HG03460 (cell line): ENCODE data around the gene ANKRD52.
"Not testable (repeated sequence)": the region's sequence is repeated elsewhere in the genome, so short reads cannot be mapped to it uniquely, and the experiment has no call there.

Experiments used
- ATAC-seq: cut with Tn5 transposase; IDR thresholded peaks from one replicate; pipeline ENCODE4 v1.9.1; 2021; ENCODE audit not compliant: unreplicated experiment

The ANKRD52 gene

DNA sequence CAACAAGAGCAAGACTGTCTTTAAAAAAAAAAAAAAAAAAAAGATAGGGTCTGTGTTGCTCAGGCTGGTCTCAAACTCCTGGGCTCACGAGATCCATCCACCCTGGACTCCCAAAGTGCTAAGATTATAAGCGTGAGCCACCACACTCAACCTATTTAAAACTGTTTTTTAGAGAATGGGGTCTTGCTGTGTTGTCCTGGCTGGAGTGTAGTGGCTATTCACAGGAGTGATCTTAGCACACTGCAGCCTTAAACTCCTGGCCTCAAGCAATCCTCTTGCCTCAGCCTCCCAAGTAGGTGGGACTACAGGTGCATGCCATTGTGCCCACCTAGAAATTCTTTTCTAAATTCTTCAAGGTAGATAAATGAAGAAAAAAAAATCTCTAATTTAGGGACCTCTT lies 16.1 kb upstream of the ANKRD52 start:
- ATAC-seq, result no peak

DNA sequence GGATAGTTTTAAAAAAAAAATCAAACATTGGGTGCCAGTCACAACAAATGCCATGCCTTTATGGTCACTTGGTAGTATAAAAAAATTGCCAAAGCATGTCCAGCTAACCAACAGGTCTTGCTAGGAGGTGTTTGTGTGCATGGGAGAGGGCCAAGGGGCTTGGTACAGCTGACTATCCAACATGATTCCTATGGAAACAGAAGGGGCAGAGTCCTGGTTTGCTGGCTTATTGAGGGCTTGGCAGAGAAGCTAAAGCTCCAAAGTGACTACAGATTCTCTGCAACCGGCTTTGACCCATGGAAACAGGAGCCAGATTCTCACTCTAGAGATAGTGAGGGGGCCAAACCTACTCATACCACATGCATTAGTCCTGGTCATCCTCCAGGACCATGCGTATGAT lies 14.3 kb upstream of the ANKRD52 start:
- ATAC-seq, result not testable (repeated sequence)

DNA sequence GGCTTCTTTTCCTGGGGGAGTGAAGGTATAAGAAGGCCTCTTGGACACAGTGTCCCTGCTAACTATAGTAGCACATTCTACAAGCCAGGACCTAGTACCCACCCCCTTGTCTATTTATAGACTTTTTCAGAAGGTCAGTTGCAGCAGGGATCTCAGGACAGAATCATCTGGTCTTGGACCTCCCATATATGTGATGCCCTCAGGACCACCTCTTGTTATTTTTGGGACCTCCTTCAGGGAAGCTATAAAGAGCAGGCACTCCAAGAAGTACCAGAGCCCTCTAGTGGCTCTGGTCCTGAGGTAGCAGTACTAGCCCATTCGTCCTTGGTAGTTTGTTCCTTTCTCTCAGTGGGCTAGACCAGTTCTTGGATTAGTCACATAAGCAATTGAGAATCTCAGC lies 12.8 kb upstream of the ANKRD52 start:
- ATAC-seq, result no peak

DNA sequence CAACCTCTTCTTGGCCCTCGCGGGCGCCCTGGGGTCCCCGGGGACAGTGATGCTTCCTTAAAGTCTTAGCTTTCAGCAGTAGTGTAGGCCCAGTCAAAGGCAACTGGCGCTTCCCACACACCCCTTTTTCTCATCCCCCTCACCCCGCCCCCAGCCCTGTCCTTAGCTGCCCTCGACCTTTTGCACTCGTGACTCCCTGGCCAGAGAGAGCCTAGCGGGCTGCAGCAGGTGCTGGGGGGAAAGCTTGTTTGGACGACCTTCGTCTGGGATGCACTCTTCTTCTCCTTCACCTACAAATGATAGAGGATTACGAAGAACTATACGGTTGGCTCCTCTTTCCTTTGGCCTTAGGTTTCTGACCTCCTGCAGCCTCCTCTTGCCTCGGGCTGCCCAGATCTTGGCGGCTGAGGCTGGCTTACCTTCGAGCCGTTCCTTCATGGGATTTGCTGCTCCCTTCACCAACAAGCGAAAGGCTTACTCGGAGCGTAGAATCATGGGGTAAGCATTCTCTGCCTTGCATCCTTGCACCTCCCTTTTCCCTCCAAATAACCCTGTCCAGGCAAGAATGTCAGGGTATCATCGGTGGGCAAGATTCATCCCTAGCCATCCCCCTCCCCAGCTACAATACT lies 9.4 kb upstream of the ANKRD52 start:
- peak; percentile 15 for ATAC-seq

DNA sequence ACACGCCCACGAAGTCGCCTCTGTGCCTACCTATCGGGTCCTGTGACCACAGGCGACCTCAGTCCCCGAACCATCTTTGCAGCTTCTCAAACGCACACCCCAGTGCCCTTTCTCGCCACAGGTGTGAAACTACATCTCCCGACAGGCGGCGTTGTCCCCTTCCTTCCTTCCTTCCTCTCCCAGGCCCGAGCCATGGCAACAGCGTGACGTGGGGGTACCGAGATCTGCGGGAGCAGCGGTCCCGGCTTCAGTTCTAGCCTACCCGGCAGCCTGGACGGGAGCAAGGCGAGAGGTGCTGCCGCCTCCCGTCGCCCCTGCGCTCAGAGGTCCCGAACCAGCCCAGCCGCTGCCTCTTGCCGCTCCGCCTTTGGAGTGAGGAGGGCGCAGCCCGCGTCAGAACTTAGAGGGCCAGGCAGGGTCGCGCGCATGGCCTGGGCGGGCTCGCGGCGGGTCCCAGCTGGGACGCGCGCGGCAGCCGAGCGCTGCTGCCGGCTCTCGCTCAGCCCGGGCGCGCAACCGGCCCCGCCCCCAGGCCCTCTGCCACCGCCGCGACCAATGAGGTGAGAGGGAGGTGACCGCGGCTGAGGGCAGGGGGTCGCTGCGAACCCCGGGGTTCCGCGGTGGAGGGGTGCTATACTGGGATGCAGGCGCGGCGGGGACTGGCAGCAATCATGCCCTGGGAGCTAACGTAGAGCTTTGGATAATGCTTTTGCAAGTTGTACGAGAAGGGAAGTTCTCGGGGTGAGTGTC lies 8.7 kb upstream of the ANKRD52 start, which contains the start of gene COQ10A:
COQ10A (plus strand) TSS at position 250 of the 750 bp plus-strand sequence; CDS start at position 427, 177 bp downstream.
- peak; percentile 85 for ATAC-seq

DNA sequence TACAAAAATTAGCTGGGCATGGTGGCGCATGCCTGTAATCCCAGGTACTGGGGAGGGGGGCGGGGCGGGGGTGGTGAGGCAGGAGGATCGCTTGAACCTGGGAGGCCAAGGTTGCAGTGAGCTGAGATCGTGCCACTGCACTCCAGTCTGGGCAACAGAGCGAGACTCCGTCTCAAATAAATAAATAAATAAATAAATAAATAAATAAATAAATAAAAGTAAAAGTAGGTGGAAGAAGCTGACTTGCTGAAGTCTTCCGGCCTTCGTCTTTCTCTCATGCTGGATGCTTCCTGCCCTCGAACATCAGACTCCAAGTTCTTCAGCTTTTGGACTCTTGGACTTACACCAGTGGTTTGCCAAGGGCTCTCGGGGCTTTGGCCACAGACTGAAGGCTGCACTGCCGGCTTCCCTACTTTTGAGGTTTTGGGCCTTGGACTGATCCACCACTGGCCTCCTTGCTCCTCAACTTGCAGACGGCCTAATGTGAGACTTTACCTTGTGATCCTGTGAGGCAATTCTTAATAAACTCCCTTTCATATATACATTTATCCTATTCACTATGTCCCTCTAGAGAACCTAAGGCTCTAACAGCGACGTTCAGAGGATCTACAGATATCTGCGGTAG lies 8.0 kb upstream of the ANKRD52 start:
- ATAC-seq, result not testable (repeated sequence)

DNA sequence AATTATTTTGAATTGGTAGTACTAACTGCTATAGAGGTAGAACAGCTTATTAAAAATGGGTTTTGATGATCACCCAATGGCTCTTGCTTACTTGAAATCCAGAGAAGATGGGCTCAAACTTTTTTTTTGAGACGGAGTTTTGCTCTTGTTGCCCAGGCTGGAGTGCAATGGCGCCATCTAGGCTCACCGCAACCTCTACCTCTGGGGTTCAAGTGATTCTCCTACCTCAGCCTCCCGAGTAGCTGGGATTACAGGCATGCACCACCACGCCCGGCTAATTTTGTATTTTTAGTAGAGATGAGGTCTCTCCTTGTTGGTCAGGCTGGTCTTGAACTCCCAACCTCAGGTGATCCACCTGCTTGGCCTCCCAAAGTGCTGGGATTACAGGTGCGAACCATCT lies 4.8 kb upstream of the ANKRD52 start:
- not testable (repeated sequence) for ATAC-seq

DNA sequence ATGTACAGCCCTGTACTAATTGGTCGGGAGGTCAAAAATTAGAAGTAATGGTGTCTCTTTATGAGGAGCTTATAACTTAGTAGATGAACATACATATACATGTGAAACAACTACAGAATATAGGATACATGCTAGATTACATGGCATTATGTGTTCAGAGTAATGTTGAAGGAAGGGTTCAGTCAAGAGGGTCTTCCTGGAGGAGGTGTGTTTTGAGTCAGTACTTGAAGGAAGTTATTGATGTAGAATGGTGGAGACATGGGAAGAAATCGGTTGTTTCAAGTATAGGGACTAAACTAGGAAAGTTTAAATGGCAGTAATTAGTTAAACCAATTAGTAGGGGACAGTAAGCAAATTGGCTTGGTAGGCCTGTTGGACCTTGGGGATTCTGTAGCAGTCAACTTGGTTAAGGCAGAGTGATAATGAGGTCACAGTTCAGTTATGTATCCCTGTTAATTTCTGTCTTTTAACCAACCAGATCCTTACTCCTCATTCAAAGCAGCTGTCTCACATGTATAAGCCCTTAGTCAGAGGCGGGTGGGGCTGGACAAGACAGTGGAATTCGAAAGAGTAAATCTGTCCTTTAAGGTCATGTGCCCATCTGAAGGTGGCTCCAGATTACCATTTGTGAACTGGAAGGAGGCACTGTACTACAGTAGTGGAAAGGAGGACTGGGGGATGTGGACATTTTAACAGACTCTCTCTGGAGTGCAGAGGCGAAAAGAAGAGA lies 3.5 kb upstream of the ANKRD52 start:
- no peak for ATAC-seq

DNA sequence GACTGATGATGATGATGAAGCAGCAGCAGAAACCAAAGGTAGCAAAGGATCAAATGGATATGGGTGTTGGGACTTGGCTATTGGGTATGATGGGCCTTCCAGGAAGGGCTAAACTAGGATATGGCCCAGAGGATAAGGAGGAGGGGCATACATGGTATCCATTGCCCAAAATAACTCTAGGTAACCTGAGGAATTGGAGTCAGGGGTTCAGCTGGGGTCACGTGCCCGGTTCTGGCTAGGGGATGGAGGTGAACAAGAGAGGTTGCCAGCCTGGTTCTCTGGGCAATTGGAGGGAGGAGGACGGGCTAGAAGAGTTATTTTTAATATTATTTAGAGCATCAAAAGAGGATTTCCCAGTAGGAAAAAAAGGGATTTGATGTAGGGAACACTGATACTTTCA lies 2.7 kb upstream of the ANKRD52 start:
- ATAC-seq, result no peak

DNA sequence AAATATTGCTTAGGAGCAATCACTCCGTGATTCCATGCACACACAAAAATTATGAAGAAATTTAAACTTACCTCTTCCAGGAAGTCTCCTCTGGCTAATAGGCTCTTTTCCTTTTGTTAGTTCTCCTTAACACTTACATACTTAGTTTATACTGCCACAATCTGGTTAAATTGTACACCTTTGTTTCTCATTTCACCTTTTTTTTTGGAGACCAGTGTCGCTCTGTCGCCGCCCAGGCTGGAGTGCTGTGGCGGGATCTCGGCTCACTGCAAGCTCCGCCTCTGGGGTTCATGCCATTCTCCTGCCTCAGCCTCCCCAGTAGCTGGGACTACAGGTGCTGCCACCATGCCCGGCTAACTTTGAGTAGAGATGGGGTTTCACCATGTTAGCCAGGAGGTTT lies 2.2 kb upstream of the ANKRD52 start:
- ATAC-seq, result no peak

DNA sequence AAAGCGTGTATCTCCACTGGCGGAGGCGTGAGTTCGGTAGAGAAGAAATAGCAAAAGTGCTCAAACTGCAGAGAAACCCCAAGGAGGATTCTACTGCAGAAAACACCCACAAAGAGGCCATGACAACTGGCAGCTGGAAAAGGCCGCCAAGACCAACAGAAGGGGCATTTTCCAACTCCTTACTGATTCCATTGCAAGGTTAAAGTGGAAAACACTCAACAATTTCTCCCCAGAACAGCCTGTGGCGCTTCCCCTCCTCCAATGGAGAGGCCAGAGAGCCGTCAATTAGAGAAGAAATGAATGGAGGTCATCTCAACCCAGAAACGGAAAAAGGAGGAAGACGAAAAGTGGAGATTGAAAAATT lies 618 bp upstream of the ANKRD52 start:
- ATAC-seq, result no peak

DNA sequence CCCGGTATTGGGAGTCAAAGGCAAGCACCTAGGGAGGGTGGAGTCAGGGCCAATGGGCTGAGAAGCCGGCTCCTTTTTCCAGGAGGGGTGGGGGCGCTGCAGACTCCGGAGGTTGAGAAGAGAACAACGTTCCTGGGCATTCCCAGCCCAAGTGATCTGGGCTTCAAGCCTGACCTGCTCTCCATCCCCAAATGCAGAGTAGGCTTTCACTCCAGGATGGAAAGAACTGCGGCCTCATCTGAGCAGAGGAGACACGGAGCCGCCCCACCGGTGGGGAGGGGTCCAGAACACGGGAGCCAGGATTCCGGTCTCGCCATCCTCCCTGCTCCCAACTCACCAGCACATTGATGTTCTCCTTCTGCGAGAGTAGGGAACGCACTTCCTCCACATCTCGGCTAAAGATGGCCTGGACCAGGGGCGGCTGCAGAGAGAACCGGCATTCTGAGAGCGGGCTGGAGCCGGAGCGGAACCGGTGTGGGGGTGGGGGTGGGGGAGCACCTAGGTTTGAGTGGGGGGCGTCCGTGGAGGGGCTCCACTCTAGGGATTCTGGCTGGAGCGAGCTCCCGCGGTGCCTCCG lies 605 bp downstream of the ANKRD52 start:
- ATAC-seq, result no peak

DNA sequence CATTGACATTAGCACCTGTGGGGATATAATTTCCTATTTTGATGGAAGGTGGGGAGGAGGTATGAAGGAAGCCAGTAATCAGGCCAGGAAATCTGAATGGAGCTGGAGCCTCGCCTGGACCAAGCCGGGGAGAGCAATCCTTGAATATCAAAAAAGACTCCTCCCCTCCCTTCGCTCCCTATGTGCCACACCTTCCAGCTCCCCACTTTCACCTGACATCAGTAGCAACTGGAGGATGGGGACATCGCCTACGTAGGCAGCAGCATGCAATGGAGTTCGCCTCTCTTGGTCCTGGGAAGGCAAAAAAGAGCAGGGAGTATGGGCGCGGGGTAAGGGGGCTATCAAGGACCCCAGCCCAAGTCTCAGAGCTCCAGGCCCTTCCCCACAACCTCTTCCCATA lies 1.1 kb downstream of the ANKRD52 start:
- ATAC-seq, result no peak

DNA sequence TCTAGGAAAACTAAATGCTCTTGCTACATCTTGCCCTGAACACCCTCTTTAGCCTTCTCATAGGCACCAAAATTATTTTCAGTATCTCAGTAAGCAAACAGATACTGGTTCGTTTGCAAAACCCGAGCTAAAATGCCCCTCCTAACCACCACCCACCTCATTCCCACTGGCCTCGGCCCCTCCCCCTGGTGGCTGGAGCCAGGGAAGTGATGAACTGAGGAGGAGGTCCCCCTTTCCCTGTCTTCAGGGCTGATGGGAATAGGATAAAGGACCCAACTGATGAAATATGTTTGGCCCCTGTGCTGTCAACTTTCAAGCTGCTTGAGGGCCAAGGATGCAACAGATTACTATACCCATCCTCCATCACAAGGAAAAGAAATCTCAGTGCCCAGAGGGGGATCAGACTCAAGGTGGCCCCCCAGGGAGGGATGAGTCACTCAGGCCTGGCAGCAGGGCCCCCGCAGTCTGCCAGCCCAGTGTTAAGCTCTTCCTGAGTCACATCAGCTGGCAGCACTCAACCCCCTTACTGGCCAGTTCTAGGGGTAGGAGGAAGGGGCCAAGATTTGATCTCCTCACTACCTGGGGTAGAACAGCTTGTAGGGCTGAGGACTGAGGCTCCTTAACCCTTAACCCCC lies 1.7 kb downstream of the ANKRD52 start:
- ATAC-seq, result no peak

DNA sequence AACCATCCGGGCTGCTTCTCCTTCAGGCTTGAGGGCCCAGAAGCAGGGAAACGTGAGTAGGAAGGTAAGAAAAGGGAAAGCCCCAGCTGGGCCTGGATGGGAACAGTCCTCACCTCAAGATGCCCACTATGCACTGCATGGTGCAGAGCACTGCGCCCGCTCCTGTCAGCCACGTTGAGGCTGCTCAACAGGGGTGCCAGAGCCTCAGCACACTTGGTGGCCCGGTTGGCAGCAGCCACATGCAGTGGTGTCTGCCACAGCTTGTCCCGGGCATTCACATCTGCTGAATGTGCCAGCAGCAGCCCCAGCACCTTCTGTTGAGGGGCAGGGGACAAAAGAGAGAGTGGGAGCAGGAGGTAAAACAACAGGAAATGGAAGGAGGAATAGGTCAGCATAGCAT lies 2.5 kb downstream of the ANKRD52 start:
- ATAC-seq, result no peak

DNA sequence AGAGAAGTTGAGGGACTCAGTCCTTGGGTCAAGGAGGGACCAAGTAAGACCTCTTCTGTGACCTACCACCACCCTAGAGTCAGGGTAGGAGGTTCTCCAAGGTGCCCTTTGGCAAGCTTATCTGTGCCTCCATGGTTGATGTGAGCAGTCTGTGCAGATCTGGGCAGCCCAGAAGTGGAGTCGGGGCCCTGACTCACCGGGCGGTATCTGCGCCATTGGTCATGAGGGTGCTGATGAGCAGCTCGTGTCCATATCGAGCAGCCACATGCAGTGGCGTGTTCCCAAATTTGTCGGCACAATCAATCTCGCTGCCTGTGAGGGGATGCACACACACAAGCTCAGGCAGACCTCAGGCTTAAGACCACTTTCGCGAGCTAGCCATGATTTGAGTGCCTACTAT lies 5.1 kb downstream of the ANKRD52 start:
- no peak for ATAC-seq

DNA sequence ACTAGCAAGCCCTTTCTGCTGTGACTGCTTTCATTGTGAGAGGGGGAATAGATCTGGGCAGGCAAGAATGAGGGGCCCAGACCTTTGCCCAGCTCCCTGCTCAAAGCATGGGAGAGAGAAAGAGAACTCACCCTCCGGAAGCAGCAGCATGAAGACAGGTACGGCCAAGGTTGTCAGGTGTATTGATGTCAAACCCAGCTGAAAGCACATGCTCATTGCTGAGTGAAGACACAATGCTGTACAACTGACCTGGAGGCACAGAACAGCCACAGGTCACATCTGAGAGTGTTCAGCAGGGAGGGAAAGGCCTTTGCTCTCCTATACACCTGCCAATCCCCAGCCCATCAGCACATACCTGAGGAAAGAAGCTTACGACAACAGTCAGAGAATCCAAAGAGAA lies 5.5 kb downstream of the ANKRD52 start:
- no peak for ATAC-seq

DNA sequence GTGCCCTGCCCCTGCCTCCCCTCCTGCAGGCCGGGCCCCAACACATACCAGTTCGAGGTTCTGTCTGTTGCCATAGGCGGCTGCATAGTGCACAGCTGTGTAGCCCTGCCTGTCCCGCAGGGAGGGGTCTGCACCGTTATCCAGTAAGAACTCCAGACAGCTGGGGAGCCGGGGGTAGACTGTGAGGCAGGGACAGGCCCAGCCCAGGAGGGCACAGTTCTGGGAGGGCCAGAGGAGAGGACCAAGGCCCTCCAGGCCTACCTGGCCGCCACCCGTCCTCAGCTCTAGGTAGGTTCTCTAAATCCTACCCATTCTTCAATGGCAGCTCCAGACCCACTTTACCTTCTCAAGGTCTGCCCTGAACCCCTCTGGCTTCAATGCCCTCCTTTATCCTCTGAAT lies 9.5 kb downstream of the ANKRD52 start:
- ATAC-seq, result no peak

DNA sequence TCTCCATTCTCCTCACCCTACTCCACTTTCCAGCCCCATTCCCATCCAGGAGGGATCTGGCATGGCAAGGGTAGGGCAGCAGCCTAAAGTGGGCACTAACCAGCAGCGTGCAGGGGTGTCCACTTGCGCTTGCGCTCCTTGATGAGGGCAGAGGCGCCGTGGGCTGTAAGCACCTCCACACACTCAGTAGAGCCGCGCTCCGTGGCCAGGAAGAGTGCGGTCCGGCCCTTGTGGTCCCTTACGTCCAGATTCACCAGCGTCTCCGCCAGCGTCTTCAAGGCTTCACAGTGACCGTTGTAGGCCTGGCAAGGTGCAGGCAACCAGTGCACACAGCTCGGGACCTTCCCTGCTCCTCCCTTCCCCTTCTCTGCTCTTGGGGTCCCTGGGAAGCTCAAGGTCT lies 10.3 kb downstream of the ANKRD52 start:
- ATAC-seq, result no peak

DNA sequence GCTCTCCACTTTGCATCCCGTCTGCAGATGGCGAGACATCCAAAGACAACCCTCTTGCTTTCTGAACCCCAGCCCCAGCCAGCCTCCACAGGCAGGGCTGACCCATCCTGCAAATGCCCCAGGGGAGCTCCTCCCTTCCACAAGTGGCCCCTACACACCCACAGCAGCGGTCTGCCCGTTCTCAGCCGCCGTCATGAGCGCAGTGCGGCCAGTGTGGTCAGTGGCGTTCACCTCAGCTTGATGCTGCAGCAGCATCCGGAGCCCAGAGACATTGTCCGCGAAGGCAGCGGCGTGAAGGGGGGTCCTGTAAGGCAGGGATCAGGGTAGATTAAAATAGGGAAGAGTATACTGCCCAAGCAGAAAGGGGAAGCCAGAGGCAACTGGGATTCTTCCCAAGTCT lies 13.7 kb downstream of the ANKRD52 start:
- ATAC-seq, result no peak

DNA sequence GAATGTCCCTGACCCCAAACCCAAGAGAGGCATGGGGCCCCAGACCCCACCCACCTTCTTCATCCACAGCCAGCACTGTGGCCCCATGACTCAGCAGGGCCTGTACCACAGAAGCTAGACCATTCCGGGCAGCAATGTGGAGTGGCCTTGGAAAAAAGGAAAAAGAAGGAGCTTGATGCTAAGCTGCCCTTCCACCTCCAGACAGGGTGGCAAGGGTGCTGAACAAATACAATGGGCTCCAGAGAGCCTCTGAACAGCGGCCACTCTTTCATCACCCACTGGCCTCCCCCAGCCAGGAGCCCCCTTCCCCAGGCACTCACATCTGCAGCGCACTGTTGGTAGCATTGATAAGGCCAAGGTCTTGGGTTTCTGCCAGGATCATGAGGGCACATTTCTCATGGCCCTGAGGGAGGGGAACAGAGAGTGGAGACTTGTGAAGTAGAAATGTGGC lies 14.4 kb downstream of the ANKRD52 start:
- no peak for ATAC-seq
